Activated CD8-positive, alpha-beta memory T cell treated with anti-CD3 and anti-CD28 coated beads, Interleukin-2, amount 50 U/mL, for 48 hours (primary cell): ENCODE data around the gene CYP4B1.
"Not testable (repeated sequence)": the region's sequence is repeated elsewhere in the genome, so short reads cannot be mapped to it uniquely, and the experiment has no call there.

Source experiments
- DNase-seq: peaks from one replicate; pipeline ENCODE4 v3.0.0-alpha.2; 2020

Gene CYP4B1

GRCh38 chr1:46817814-46818213 is 19.0 kb downstream of the CYP4B1 start:
- no peak for DNase-seq

GRCh38 chr1:46818591-46818990 is 19.7 kb downstream of the CYP4B1 start:
- DNase-seq: no peak

GRCh38 chr1:46819335-46819734 is 20.5 kb downstream of the CYP4B1 start:
- no peak for DNase-seq

GRCh38 chr1:46820076-46820475 is 21.2 kb downstream of the CYP4B1 start:
- DNase-seq: no peak

GRCh38 chr1:46820560-46821060 is 21.8 kb downstream of the CYP4B1 start:
- DNase-seq: no peak

GRCh38 chr1:46822248-46822826 is 23.5 kb downstream of the CYP4B1 start:
- DNase-seq: no peak

- DNase-seq: no peak
Observed at GRCh38 chr1:46823151-46823550, 24.3 kb downstream of the CYP4B1 start.

GRCh38 chr1:46826892-46827291 is 28.0 kb downstream of the CYP4B1 start:
- not testable (repeated sequence) for DNase-seq

- DNase-seq: no peak
Observed at GRCh38 chr1:46830665-46831322, 31.9 kb downstream of the CYP4B1 start.

GRCh38 chr1:46835469-46835868 is 36.6 kb downstream of the CYP4B1 start:
- not testable (repeated sequence) for DNase-seq

GRCh38 chr1:46846386-46846785 is 47.5 kb downstream of the CYP4B1 start:
- DNase-seq: not testable (repeated sequence)

- not testable (repeated sequence) for DNase-seq
Observed at GRCh38 chr1:46857660-46858065, 58.8 kb downstream of the CYP4B1 start.

- DNase-seq: no peak
Observed at GRCh38 chr1:46862348-46862747, 63.5 kb downstream of the CYP4B1 start.
